ENCODE measurements around the gene YWHAG. TPM values are rescaled to one million over a fixed set of nuclear protein-coding genes. Genes with fewer than 3 reads are reported as not detected.

YWHAG gene
- total and polyA plus RNA-seq, 2 of the 13 experiments (the other 11 are each of a cell fraction or from before 2014, with no cell fraction given) = 36.9 to 67.5 TPM

DNA sequence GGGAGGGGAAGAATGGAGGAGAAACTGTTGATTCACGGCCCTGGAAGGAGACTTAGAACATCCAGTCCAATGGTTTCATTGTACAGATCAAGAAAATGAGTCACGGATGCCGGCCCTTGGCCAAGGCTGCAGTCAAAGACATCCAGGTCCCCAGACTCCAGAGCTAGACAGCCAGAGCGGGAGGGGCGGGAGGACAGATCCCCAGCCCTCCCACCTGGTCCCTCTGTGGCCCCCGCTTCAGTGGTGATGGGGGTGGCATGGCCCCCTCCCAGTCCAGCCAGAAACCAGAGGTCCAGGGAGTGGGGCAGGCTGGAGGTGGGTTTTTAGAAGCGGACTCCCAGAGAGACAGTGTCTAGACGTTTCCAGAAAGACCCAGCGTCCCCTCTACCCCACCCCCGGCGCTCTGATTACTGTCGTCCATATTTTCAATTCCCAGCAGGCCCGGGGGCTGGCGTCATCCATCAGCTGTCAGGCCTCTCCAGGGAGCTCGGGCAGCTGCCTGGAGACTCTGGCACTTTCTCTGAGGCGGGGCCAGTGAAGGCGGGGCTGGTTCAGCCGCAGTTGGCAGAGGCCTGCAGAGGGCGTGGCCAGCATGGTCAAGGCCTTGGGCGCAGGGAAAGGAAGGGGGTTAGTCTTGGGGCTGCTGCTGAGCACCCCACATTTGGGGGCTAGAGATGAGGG, 64.3 kb downstream of the YWHAG start (continued):
- TF ChIP-seq, protein P1, sequence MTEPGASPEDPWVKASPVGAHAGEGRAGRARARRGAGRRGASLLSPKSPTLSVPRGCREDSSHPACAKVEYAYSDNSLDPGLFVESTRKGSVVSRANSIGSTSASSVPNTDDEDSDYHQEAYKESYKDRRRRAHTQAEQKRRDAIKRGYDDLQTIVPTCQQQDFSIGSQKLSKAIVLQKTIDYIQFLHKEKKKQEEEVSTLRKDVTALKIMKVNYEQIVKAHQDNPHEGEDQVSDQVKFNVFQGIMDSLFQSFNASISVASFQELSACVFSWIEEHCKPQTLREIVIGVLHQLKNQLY (CRISPR knock-in tag; IDR thresholded peaks at IDR 0.05) = no peak
- TF ChIP-seq ZNF816 (CRISPR knock-in tag; IDR thresholded peaks at IDR 0.05; ENCODE audit: borderline replicate concordance) (no peak), TGIF2 (CRISPR knock-in tag; IDR thresholded peaks at IDR 0.05) (no peak), ZKSCAN8 (CRISPR knock-in tag; IDR thresholded peaks at IDR 0.05; ENCODE audit: borderline replicate concordance) (no peak), ZNF761 (CRISPR knock-in tag; conservative IDR thresholded peaks at IDR 0.05) (no peak), NONO (IDR thresholded peaks at IDR 0.05) (no peak), NONO (CRISPR knock-in tag; conservative IDR thresholded peaks at IDR 0.05) (no peak), FOXM1 (CRISPR knock-in tag; IDR thresholded peaks at IDR 0.05) (no peak), ZNF780A (CRISPR knock-in tag; IDR thresholded peaks at IDR 0.05) (no peak), ZNF292 (CRISPR knock-in tag; IDR thresholded peaks at IDR 0.05; ENCODE audit: borderline replicate concordance, low read depth) (no peak), FOSL1 (CRISPR knock-in tag; IDR thresholded peaks at IDR 0.05; ENCODE audit: borderline replicate concordance) (no peak), CBFB (CRISPR knock-in tag; IDR thresholded peaks at IDR 0.05) (no peak), ZNF781 (CRISPR knock-in tag; IDR thresholded peaks at IDR 0.05; ENCODE audit: borderline replicate concordance, not compliant biosample characterization) (no peak), TOE1 (CRISPR knock-in tag; IDR thresholded peaks at IDR 0.05) (no peak), TSC22D2 (CRISPR knock-in tag; IDR thresholded peaks at IDR 0.05; ENCODE audit: borderline replicate concordance) (no peak), ZNF569 (CRISPR knock-in tag; IDR thresholded peaks at IDR 0.05; ENCODE audit: borderline replicate concordance) (no peak), MAFG (CRISPR knock-in tag; IDR thresholded peaks at IDR 0.05) (no peak), ZNF451 (CRISPR knock-in tag; IDR thresholded peaks at IDR 0.05) (no peak), GATA4 (IDR thresholded peaks at IDR 0.05; ENCODE audit: borderline replicate concordance, low read depth) (no peak), SPEN (CRISPR knock-in tag; IDR thresholded peaks at IDR 0.05; ENCODE audit: low read depth) (0 out of 2 replicates have a peak, but pooled peaks have one; percentile 38), STAG1 (CRISPR knock-in tag; IDR thresholded peaks at IDR 0.05) (0 out of 2 replicates have a peak, but pooled peaks have one; percentile 2), PRMT3 (CRISPR knock-in tag; IDR thresholded peaks at IDR 0.05; ENCODE audit: borderline replicate concordance, low read depth) (no peak), SMAD9 (CRISPR knock-in tag; IDR thresholded peaks at IDR 0.05) (no peak), SKI (IDR thresholded peaks at IDR 0.05; ENCODE audit: partially characterized antibody) (no peak), ZFY (CRISPR knock-in tag; IDR thresholded peaks at IDR 0.05) (peak; percentile 47; the same call in 1 of the 2 replicates)
- TF ChIP-seq, protein P2, sequence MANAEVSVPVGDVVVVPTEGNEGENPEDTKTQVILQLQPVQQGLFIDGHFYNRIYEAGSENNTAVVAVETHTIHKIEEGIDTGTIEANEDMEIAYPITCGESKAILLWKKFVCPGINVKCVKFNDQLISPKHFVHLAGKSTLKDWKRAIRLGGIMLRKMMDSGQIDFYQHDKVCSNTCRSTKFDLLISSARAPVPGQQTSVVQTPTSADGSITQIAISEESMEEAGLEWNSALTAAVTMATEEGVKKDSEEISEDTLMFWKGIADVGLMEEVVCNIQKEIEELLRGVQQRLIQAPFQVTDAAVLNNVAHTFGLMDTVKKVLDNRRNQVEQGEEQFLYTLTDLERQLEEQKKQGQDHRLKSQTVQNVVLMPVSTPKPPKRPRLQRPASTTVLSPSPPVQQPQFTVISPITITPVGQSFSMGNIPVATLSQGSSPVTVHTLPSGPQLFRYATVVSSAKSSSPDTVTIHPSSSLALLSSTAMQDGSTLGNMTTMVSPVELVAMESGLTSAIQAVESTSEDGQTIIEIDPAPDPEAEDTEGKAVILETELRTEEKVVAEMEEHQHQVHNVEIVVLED (CRISPR knock-in tag; IDR thresholded peaks at IDR 0.05; ENCODE audit: borderline replicate concordance) = no peak
- TF ChIP-seq, protein P3, sequence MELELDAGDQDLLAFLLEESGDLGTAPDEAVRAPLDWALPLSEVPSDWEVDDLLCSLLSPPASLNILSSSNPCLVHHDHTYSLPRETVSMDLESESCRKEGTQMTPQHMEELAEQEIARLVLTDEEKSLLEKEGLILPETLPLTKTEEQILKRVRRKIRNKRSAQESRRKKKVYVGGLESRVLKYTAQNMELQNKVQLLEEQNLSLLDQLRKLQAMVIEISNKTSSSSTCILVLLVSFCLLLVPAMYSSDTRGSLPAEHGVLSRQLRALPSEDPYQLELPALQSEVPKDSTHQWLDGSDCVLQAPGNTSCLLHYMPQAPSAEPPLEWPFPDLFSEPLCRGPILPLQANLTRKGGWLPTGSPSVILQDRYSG (CRISPR knock-in tag; IDR thresholded peaks at IDR 0.05) = no peak
